NCI-H748 (cell line): ENCODE measurements around the gene EID2B.

Source experiments
- DNase-seq: peaks from one replicate; lab custom pipeline; 2025; ENCODE audit not compliant: unreplicated experiment; lab: John Stamatoyannopoulos, UW

The EID2B gene, protein sequence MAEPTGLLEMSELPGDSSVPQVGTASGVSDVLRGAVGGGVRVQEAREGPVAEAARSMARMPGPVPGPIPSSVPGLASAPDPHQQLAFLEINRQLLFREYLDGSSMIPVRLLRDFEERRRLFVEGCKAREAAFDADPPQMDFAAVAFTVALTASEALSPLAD

GRCh38 chr19:39532233-39533002, at the start of gene EID2B:
Gene EID2B, minus strand, starts transcription at chr19:39532852. Its CDS starts 50 bp downstream, at chr19:39532802.
- peak; percentile 98 for DNase-seq

- DNase-seq, result no peak
These were observed 49.8 kb upstream of the EID2B start for GRCh38 chr19:39582442-39582841.

DNA sequence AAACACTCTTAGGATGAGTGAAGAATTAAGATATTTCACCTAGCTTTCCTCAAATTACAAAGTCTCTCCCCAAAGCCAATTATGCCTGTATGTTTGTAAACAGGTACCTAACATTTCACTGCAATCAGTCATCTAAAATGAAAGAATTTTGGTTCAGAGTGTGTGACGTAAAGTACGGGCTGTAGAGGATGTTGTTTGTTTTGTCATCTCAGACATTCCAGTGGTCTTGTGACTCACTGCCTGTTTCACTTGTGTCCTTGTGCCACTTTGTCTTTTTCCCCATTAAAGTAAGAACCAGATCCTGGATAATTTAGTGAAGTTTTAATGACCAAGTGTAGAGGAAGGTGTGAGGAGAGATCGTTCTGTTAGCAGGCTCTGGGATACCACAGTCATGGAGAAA, 36.0 kb upstream of the EID2B start:
- no peak for DNase-seq

DNA sequence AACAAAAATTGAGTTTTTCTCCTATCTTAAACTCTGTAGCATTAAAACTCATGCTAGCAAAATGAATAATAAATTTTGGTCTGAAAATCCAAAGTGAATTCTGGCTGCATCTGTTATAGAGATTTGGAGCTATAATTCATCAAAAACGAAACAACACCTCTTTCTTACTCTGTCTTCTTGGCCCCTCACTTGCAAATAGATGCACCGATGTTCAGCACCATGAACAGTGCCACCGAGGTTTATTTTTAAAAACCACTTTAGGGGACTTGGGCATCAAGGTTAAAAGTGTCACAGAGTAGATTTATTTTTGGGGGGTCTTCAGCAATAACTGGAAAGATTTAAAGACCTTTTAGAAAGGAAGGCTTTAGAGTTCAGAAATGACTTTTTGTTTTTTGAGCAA, 33.4 kb upstream of the EID2B start:
- DNase-seq, result no peak

DNA sequence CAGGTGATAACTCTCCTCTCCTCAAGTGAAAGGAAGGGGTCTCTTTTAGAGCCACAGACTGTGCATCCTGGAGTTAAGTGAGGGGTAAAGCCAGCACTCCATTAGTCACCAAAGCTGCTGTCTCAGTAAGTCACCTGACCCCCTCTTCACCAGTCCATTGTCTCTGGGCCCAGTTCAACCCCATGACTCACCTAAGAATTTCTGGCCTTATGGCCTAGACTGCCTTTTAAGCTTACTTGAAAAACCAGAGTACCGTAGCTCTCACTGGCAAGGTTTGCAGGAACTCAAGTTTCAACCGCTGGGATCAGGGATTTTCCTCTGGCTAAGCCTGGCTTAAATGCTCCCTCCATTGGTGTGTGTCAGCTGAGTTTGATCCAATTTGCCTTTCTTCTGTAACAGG, 30.8 kb upstream of the EID2B start:
- DNase-seq, result no peak

DNA sequence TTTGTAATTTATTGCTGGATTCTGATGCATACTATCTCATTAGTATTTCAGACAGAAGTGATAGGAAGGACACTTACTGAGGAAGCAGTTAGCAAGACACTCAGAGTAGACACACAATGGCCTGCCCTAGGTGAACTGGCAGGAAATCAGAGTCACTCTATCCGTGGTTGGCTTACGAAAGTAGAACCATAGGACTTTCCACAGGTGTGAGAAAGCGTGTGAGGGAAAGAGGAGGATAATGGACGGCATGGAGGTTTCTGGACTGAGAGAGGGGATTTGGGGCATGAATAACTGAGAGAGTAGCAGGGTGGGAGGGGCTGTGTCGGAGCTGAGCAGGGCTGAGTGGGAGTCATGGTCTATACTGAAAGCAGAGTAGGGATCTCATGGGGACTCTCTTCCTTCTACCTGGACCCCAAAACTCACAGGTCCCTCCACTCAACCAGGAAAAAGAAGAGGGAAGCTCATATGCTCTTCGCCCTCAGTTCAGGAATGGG, 26.0 kb upstream of the EID2B start:
- DNase-seq, result no peak

DNA sequence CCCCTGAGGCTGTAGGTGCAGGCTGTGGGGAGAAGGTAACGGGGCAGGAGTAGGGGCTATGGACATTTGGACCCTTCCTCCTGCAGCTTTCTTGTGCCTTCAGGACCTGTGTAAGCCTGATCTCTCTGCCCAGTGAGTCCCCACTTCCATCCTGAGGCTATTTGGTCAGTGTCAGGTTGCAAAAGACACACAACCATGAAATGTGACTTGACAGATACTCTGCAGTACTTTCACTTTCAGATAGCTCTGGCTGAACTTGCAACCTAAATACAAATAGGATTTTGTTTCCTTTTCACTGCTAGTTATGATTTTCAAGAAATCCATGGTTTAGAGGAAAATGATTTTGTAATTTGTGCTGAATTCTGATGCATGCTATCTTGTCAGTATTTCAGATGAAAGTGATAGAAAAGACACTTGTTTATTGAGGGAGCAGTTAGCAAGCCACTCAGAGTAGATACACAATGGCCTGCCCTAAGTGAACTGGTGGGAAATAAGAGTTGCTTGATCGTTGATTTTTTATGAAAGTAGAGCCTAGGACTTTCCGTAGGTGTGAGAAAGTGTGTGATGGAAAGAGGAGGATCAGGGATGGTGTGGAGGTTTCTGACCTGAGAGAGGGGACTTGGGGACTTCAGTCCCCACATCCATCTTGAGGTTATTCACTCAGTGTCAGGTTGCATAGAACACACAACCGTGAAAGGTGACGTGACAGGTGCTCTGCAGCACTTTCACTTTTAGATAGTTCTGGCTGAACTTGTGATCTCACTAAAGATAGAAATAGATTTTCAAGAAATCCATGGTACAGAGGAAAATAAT, 25.4 kb upstream of the EID2B start:
- peak; percentile 83 for DNase-seq

GRCh38 chr19:39555883-39556282, 23.2 kb upstream of the EID2B start:
- DNase-seq, result no peak

- DNase-seq, result no peak
These were observed 22.2 kb upstream of the EID2B start for GRCh38 chr19:39554701-39555311.

- no peak for DNase-seq
These were observed 20.5 kb upstream of the EID2B start for GRCh38 chr19:39553082-39553652.

GRCh38 chr19:39550197-39550596, 17.5 kb upstream of the EID2B start:
- no peak for DNase-seq

- peak; percentile 84 for DNase-seq
These were observed 13.9 kb upstream of the EID2B start for GRCh38 chr19:39546599-39546998.

- DNase-seq, result no peak
These were observed 12.3 kb upstream of the EID2B start for GRCh38 chr19:39544911-39545310.

DNA sequence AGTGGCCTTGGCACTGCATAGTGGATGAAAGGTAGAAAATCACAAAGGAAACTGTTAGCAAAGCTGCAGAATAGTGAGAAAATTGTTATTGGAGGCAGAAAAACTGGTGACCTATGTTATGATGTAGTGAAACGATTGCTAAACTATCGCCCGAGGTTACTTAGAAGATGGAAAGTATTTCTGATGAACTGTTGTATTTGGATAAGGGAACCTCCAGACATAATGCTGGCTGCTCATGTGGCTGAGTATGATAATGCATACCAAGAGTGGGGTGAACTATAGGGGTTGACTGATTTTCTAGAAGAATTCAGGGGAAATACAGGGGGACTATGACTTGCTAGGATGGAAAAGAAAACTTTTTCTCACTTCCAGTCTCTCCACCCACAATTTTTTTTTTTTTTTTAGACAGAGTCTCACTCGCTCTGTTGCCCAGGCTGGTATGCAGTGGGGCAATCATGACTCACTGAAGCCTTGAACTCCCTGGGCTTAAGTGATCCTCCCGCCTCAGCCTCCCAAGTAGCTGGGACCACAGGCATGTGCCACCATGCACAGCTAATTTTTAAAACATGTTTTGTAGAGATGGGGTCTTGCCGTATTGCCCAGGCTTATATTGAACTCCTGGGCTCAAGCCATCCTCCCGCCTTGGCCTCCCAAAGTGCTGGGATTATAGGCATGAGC, 11.7 kb upstream of the EID2B start:
- DNase-seq, result no peak

DNA sequence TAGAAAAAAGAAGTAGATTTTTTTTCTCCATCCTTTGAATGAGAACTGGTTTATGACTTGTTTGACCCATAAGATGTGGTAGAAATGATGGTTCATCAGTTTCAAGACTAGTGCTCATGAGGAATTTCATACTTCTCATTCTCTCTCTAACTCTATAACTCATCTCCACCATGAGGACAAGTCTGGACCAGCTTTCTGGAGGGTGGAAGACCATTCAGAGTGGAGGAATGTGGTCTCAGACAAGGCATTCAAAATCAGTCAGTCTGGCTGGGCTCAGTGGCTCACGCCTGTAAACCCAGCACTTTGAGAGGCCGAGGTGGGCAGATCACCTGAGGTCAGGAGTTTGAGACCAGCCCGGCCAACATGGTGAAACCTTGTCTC, 10.8 kb upstream of the EID2B start:
- no peak for DNase-seq

GRCh38 chr19:39542206-39542605, 9.6 kb upstream of the EID2B start:
- peak; percentile 14 for DNase-seq

DNA sequence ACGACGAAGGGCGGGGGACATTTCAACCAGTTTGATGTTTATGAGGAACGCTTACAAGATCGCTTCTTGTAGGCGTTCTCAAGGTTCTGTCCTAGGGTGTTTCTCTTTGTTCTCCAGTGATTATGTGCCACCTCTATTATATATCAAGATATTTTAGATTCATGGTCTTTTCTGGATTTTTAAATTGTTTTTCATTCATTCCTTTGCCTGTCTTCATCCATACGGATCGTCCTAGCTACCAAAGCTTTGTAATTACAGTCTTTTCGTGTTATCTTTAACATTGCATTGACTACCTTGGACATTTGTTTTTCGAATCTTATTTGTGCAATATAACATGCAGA, 7.7 kb upstream of the EID2B start:
- no peak for DNase-seq

- DNase-seq, result peak; percentile 97
These were observed 7.1 kb upstream of the EID2B start, which contains the start of gene EID2 for GRCh38 chr19:39539518-39540332. Gene EID2, minus strand, starts transcription at chr19:39540161. Its CDS starts 82 bp downstream, at chr19:39540079.

DNA sequence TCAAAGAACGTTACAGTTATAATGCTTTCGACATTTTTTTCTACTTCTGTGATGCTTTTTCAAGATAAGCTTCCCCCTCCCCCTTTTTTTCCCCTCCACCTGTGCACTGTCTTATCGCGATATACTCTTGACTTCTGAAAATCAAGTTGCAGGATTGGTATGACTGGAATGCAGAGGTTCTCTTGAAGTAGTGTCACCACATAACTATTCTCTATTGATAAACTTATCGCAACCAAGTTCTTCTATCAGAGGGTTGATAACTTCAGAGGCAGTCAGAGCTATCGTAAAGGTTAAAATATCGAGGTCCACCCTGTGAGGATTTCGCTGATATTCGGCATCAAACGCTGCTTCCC, 6.5 kb upstream of the EID2B start:
- no peak for DNase-seq

DNA sequence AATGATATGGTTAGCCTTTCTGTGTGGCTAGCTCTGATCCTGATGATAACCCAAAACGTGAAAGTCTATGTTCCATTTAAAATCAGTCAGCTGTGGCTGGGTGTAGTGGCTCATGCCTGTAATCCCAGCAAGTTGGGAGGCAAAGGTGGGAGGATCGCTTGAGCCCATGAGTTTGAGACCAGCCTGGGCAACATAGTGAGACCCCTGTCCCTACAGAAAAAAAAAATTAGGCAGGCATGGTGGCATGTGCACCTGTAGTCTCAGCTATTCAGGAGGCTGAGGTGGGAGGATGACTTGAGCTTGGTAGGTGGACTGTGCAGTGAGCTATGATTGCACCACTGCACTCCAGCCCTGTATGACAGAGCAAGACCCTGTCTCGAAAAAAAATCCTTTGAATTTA, 1.1 kb upstream of the EID2B start:
- no peak for DNase-seq
